Keratinocyte (primary cell): ENCODE results near the gene MARCHF3.

Experiments
- EZH2 ChIP-seq: IDR thresholded peaks from one replicate; pipeline ENCODE4 v1.6.1; 2012; ENCODE audit warnings: inconsistent platforms, mild to moderate bottlenecking, low read length, moderate library complexity
- TF ChIP-seq, protein P1 (sequence below), 3 experiments: IDR thresholded peaks in 1 of 3; conservative IDR thresholded peaks in 1 of 3; optimal IDR thresholded peaks in 1 of 3; 2 replicates in 2 of 3; 3 replicates in 1 of 3; pipeline versions ENCODE3 to v1.5.1; 2011; ENCODE audit warnings: low read length in 3 of 3, mild to moderate bottlenecking in 3 of 3, moderate library complexity in 2 of 3, control low read depth in 1 of 3, inconsistent platforms in 1 of 3; ENCODE audit not compliant: insufficient read depth in 2 of 3; ENCODE audit errors: extremely low read depth in 1 of 3

DNA sequence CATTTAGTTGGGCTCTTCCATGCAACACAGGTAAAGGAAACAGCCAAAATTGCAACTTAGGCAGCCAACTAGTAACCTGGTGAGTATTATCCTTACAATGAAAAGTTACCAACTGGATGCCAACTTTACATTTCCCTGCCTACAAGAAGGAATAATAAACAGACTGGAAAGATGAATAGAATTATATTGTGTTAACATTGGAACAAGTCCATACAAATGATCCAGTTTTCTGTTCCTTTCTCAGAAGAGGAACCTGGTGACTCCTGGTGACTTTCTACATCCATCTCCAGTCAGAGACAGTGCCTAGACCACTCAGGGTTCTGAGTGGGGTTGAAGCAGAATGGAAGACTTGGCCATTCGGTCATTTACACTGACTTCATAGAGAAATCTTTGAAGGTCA, 20.6 kb downstream of the MARCHF3 start:
- TF ChIP-seq, protein P1, sequence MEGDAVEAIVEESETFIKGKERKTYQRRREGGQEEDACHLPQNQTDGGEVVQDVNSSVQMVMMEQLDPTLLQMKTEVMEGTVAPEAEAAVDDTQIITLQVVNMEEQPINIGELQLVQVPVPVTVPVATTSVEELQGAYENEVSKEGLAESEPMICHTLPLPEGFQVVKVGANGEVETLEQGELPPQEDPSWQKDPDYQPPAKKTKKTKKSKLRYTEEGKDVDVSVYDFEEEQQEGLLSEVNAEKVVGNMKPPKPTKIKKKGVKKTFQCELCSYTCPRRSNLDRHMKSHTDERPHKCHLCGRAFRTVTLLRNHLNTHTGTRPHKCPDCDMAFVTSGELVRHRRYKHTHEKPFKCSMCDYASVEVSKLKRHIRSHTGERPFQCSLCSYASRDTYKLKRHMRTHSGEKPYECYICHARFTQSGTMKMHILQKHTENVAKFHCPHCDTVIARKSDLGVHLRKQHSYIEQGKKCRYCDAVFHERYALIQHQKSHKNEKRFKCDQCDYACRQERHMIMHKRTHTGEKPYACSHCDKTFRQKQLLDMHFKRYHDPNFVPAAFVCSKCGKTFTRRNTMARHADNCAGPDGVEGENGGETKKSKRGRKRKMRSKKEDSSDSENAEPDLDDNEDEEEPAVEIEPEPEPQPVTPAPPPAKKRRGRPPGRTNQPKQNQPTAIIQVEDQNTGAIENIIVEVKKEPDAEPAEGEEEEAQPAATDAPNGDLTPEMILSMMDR (optimal IDR thresholded peaks at IDR 0.05 in 1 of 3, IDR thresholded peaks at IDR 0.05 in 1 of 3, conservative IDR thresholded peaks at IDR 0.05 in 1 of 3; ENCODE audit: extremely low read depth in 1 of 3, insufficient read depth in 2 of 3, low read length in 3 of 3), result no peak
- TF ChIP-seq EZH2, result no peak
